ENCODE results near the gene CTAGE9. TPM values are rescaled to one million over a fixed set of nuclear protein-coding genes. Genes with fewer than 3 reads are reported as not detected.

Gene CTAGE9
- total and polyA plus RNA-seq, 2 of the 8 experiments (the other 6 are each of a cell fraction or from before 2014, with no cell fraction given), result not detected

GRCh38 chr6:131736003-131736596 is 25.3 kb upstream of the CTAGE9 start:
- H4K5ac ChIP-seq (ENCODE audit: insufficient read length, low read depth, low read length), result no peak overlapping the region
- ChIA-PET POLR2A (ENCODE audit: partially characterized antibody) (no interaction called here), CTCF (ENCODE audit: partially characterized antibody) (interaction anchor here (0.9 to 1.5 kb wide), 3 partner anchors 18 to 108 kb away, joined by 3 to 4 read pairs (median 3); partner anchors contain the start of gene MED23)
- H3K27ac ChIP-seq (ENCODE audit: low read depth, low read length), result no peak overlapping the region
- no peak for DNase-seq (ENCODE audit: low read depth in 1 of 2, low spot score in 2 of 2)
- no peak for TF ChIP-seq GABPA (IDR thresholded peaks at IDR 0.05; ENCODE audit: borderline replicate concordance, insufficient read depth, low read length)
- TF ChIP-seq ASH2L (IDR thresholded peaks at IDR 0.05; ENCODE audit: low read length), result no peak
- no peak overlapping the region for H2BK12ac ChIP-seq (ENCODE audit: low read depth, low read length)
- H2AK5ac ChIP-seq (ENCODE audit: low read depth, low read length), result no peak overlapping the region
- no peaks in the 10 kb centered on the region for H3K9me3 ChIP-seq (ENCODE audit: insufficient read depth in 2 of 2, low read depth in 1 of 2, low read length in 1 of 2)
- no peak overlapping the region for H2BK120ac ChIP-seq (replicated peaks; ENCODE audit: low read depth, low read length)
- no peak overlapping the region for H2BK15ac ChIP-seq (ENCODE audit: low read length)
- H3K18ac ChIP-seq (ENCODE audit: extremely low read depth, low read length), result no peak overlapping the region
- no peaks in the 10 kb centered on the region for H3K79me2 ChIP-seq (ENCODE audit: control insufficient read depth in 1 of 2, insufficient read depth in 2 of 2, low read length in 2 of 2)
- no peaks in the 10 kb centered on the region for H3K27me3 ChIP-seq (replicated peaks in 1 of 4; ENCODE audit: control insufficient read depth in 3 of 4, extremely low read depth in 1 of 4, insufficient read depth in 3 of 4, low read length in 3 of 4)
- peak overlapping the region; percentile 15 for H3K23ac ChIP-seq (ENCODE audit: insufficient read length)
- no peak overlapping the region for H2AFZ ChIP-seq (ENCODE audit: low read length)
- H4K20me1 ChIP-seq (replicated peaks in 1 of 2; ENCODE audit: control insufficient read depth in 1 of 2, insufficient read depth in 2 of 2, low read length in 2 of 2), result no peaks in the 10 kb centered on the region
- no peak overlapping the region for H3K4ac ChIP-seq (replicated peaks; ENCODE audit: insufficient read length, low read depth, low read length)
- H3K4me2 ChIP-seq (ENCODE audit: insufficient read depth in 1 of 2, low read depth in 2 of 2, low read length in 2 of 2), result no peak overlapping the region
- no peak overlapping the region for H2BK20ac ChIP-seq (ENCODE audit: low read length)
- H4K8ac ChIP-seq (ENCODE audit: extremely low read depth, insufficient read depth, low read length), result no peak overlapping the region
- no peak overlapping the region for H3K56ac ChIP-seq (replicated peaks; ENCODE audit: insufficient read length, low read depth, low read length)
- no peaks in the 10 kb centered on the region for H3K79me1 ChIP-seq (ENCODE audit: low read depth, low read length)
- no peaks in the 10 kb centered on the region for H3K4me1 ChIP-seq (replicated peaks in 1 of 4; ENCODE audit: control insufficient read depth in 3 of 4, insufficient read depth in 4 of 4, low read length in 3 of 4)
- H3K4me3 ChIP-seq (ENCODE audit: extremely low read depth in 1 of 4, insufficient read depth in 2 of 4, low read depth in 3 of 4, low read length in 4 of 4), result no peak overlapping the region
- no peak for FAIRE-seq
- H3K9ac ChIP-seq (replicated peaks in 1 of 4; ENCODE audit: extremely low read depth in 1 of 4, low read depth in 3 of 4, low read length in 3 of 4), result no peak overlapping the region
- 93% methylated on average over 9 of the region's 9 CpGs; no CpG with 5 or more reads in 1 of the 2 experiments for WGBS, 2 experiments (ENCODE audit: extremely low coverage in 1 of 2, insufficient coverage in 1 of 2, insufficient read length in 1 of 2, insufficient replicate concordance in 2 of 2, low coverage in 1 of 2, low lambda C conversion rate in 2 of 2, missing lambda C conversion rate in 1 of 2)
- no peak overlapping the region for H2BK5ac ChIP-seq (ENCODE audit: low read depth, low read length)
- no peaks in the 10 kb centered on the region for H3K36me3 ChIP-seq (ENCODE audit: control insufficient read depth in 2 of 4, insufficient read depth in 4 of 4, low read length in 3 of 4)
- H3K14ac ChIP-seq (ENCODE audit: insufficient read length), result no peak overlapping the region
- no peak overlapping the region for H4K91ac ChIP-seq (replicated peaks; ENCODE audit: insufficient read length, low read length)
- no peaks in the 10 kb centered on the region for H3K23me2 ChIP-seq (ENCODE audit: low read depth, low read length)
